Measurements from ENCODE around the gene RPTOR.
A peak's percentile ranks its signal among the peaks of the same experiment; 100 is the strongest.

GRCh38 chr17:80545499-80545826 lies 825 bp downstream of the RPTOR start:
- TF ChIP-seq POLR2AphosphoS5 (IDR thresholded peaks at IDR 0.05; ENCODE audit: low read depth) (no peak), CTCF (IDR thresholded peaks at IDR 0.05; ENCODE audit: insufficient read depth, low read length) (no peak), SPI1 (IDR thresholded peaks at IDR 0.05; ENCODE audit: borderline replicate concordance, low read depth) (peak; percentile 21; the same call in 1 of the 2 replicates), GABPA (IDR thresholded peaks at IDR 0.05; ENCODE audit: low read depth) (no peak)
- TF ChIP-seq, protein P1, sequence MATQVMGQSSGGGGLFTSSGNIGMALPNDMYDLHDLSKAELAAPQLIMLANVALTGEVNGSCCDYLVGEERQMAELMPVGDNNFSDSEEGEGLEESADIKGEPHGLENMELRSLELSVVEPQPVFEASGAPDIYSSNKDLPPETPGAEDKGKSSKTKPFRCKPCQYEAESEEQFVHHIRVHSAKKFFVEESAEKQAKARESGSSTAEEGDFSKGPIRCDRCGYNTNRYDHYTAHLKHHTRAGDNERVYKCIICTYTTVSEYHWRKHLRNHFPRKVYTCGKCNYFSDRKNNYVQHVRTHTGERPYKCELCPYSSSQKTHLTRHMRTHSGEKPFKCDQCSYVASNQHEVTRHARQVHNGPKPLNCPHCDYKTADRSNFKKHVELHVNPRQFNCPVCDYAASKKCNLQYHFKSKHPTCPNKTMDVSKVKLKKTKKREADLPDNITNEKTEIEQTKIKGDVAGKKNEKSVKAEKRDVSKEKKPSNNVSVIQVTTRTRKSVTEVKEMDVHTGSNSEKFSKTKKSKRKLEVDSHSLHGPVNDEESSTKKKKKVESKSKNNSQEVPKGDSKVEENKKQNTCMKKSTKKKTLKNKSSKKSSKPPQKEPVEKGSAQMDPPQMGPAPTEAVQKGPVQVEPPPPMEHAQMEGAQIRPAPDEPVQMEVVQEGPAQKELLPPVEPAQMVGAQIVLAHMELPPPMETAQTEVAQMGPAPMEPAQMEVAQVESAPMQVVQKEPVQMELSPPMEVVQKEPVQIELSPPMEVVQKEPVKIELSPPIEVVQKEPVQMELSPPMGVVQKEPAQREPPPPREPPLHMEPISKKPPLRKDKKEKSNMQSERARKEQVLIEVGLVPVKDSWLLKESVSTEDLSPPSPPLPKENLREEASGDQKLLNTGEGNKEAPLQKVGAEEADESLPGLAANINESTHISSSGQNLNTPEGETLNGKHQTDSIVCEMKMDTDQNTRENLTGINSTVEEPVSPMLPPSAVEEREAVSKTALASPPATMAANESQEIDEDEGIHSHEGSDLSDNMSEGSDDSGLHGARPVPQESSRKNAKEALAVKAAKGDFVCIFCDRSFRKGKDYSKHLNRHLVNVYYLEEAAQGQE (IDR thresholded peaks at IDR 0.05; ENCODE audit: insufficient replicate concordance, low read depth), result no peak
